Measurements from ENCODE around the gene NEBL.

Gene NEBL

DNA sequence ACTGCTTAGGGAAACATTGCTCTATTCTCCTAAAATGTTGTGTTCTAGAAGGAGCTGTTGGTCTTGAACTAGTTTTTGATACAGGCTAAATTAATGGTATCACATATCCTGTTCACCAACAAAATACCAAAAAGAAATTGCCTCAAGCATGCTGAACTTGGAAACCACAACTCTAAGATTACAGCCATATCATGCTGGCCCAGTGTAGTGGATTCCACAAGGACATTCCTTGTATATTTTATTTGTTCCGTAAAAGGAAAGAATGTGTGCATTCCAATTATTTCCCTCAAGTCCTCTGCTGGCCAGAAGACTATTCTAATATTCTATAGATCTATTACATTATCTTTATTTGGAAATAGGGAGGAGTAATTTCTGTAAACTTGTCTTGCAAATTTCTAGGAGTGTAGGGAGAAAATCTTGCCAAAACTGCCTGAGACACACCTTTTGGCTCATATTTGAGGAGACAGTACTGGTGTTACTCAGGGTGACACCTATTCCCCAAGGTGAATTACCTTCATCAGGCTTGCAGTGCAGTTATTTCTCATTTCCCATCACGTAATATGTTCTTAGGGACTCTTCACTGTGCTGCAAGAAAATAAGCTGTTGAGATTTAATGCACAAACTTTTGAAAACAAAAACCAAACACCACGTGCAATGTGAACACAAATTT lies 1.9 kb upstream of the NEBL start:
- DNase-seq: no peak

DNA sequence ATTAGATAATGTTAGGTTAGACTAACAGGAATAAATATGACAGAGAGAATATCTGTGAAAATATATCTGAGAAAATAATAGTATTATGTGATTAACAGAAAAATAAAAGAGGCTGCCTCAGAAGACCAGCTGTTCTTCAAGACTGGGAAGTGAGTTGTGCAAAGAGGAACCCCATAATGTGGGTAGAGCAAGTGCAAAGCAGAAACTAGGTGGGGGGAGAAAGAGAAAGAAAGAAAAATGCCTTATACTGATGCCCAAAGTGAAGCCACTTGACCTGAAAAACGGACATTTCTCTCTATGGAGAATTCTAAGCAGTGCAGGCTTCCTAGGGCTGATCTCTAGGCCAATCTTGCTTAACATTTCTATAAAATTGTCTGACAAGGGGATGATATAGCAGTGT lies 3.8 kb downstream of the NEBL start:
- DNase-seq: no peak

DNA sequence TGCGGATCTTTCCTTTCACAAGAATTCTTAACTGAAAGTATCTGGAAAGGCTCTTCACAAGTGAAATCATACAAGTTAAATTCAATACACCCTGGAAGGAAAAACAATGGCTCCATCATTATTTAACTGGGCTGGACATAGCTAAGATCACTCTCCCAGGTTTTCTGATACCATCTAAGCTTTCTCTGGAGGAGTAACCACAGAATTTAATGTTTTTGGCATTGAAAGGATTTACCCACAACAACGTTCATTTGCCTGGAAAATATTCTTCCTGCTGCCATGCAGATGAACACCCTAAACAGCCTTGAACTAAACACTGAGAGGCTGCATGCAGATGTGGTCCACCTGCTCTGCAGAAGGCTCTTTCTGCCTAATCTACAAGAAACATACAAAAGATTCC lies 4.3 kb downstream of the NEBL start:
- no peak for DNase-seq

DNA sequence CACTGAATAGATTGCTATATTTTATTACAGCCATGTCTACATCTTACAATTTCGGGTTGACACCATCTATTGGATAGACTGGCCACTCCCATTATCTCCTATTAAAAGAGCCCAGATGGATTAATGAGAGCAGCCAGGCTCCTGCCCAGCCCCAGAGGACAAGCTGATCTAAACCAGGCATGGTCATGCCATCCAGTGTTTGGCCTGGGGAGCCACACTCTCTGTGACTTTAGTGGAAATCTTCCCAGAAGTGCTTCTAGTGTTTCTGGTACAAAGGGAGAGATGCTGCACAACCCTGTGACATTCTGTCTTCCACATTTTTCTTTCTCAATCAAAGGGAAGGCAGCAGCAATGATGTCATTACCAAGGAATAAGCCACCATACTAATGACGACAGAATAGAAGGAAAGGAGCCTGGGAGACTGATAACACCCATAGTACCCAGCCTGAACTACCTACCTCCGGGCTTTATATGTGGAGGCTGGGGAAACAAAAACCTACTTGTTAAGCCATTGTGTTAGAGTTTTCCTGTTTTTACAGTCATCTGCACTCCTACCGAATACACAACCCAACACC lies 5.0 kb downstream of the NEBL start:
- DNase-seq: no peak

DNA sequence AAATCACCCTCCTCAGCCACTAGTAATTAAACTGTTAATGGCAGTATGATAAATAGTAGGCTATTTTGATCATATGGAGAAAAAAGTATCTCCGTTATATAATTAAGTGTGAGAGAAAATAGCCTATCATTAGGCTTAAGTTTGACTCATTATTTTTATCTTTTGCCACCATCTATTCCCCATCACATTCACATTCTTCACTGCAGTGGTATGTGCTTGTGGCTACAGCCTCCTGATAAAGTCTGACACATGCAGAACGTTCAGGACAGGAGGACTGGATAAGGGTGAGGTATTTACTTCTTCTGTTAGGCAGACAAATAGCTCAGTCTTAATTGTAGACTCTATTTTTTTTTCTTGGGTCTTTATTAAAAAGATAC lies 5.8 kb downstream of the NEBL start:
- no peak for DNase-seq

DNA sequence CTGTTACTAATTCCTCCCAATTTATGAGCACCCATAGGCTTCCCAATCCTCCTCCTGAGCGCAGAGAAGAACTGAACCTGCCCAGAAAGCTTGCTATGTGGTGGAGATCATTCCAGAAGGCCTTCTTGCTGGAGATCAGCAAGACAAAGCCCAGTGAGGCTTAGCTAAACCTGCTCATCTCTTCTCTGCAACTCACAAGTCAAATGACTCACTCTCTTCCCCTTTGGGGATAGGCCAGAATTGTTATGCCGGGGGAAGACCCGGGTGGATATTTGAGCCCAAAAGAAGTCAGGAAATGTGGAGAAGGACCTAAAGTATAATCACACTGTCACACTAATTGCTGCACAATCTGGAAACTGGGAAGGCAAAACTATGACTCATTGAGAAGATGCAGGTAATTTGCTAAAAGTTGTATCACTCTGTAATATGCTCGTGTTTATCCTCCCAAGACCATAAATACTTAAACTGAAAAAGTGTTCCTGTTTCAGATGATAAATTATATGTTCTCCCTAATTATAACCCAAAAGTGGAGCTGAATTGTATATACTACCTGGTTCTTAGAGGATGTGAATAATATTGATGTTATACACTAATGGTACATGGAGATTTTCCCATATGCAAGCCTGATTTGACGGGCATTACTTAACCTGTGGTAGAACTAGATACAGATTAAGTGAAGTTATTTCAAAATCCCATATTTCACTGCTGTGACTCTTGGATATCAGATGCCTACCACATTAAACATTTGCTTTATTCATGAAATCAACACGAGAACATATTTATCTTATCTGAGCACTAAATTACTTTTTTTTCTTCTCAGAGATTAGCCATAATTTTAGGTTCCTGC lies 6.4 kb downstream of the NEBL start:
- no peak for DNase-seq

DNA sequence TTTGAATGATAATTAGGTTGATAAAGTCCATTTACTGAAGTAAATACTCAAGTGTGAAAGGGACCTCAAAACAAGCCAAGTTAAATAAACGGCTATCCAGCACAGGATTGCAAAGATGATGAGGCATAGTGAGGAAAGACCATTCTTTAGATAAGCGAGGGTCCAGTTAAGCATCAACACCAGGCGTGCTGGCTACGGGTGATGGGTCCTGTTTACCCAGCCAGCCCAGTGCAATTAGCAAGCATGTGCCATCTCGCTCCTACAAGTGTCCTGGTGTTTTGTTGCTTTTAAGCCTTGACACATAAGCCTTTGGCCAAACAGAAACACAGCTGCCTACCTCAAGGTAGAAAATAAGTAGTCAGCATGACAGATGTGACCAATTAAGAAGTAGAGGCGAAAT lies 7.1 kb downstream of the NEBL start:
- DNase-seq: peak; percentile 23 to 79

DNA sequence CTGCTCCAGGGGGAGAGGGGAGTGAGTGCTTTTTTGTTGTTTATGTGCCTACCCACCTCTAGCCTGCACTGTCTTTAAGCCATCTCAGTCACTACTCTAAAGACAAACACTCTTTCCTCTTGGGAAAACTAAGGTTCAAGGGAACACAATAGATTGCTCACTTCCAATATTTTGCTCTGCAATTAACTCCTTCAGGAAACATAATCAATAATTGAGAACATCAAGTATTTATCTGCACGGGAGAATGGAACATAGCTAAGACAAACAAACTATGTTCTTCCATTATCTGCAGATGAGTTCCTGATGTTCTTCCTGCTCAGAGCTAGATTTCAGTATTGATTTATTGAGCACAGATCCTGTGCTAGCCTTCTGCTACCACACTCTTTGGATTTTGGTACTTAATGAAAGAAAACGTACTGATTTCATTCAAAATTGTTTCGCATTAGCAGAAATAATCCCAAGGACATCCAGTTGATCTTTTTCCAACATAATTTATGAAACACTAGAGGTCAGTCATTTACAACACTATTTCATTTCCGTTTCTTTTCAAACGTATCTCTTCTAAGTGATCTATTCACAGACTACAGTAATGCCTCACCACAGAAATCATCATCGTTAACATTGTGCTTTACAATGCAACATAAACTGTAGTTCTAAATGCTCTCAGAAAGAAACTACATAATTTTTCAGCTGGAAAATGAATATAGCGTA lies 8.3 kb downstream of the NEBL start:
- DNase-seq: peak in 1 of 2 experiments; percentile 6

DNA sequence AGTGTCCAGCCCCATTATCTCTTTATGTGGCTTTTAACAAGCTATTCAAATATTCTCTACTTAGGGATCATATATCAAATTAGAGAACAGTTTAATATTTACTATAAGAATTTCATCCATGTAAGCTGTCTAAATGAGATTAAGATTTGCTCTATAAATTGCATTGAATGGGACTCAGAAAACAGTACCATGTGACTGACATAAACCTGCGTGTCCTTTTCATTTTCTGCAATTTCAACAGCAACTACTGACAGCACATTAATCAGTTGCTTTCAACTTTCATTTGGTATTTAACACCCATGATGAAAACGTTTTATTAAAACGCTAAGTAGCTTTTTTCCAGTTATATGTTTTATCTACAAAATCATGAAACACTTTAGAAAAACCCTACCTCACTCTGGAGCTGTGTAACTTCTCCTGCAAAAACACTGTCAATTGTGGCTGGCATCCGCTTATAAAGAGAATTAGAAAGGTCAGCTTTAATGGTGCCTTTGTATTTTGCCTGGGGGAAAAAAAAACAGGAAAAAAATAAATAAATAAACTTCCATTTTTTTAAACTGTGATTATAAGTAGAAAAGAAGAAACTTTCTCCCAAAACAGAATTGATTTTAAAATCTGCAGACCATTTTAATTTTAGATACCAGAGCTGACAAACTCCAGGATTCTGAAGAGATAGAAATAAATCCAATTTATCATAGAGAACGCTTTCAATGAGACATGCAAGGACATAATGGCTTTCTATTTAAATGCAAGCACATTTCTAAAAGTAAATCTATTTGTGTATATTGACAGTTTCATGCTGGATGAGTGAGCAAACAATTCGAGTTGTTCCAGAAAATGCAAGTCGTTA lies 9.2 kb downstream of the NEBL start:
- peak in 1 of 2 experiments; percentile 6 for DNase-seq

DNA sequence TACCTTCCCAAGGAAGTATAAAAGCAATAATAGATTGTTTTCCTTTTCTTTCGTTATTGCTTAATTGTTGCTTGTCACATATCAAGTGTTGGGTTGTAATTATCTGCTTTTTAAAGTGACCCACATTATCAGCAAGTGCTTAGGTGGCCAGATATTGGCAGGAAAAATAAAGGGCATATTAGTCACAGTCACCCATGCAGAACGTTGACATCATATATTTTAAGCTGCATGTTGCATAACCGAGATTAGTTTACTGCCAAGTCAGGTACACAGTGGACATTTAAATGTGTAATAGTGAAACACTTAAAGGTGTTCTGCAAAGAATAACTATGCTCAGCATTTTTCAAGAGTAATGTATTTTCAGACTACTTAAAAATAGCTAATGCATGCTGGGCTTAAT lies 11.4 kb downstream of the NEBL start:
- peak; percentile 20 to 71 for DNase-seq

DNA sequence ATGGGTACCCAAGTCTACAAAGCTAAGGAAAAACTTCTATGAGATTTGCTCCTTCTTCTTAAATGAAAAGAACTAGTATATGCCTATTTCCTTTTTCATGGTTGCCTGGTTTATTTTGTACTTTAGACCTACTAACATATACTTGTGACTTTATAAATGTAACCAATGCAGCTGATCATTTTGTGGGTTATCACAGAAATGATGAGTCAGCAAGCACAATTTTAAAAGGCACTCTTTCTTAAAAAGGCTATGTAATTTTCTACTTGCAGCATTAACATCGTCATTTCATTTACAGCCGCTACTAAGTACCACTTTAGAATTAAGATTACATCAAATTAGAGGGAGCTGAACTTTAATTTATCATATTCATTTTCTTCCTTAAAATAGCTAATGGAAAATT lies 13.6 kb downstream of the NEBL start:
- DNase-seq: no peak

DNA sequence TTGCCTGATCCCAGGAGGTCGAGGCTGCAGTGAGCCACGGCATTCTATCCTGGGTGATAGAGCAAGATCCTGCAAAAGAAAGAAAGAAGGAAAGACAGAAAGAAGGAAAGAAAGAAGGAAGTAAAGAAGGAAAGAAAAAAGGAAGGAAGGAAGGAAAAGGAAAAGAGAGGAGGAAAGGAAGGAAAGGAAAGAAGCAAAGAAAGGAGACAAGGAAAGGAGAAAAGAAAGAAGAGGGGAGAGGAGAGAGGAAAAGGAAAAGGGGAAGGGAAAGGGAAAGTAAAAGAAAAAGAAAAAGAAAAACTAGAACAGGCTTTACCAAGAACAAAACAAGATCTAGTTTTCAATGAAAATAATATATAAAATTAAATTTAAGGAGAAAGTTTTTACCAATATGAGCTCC lies 15.0 kb downstream of the NEBL start:
- no peak for DNase-seq

DNA sequence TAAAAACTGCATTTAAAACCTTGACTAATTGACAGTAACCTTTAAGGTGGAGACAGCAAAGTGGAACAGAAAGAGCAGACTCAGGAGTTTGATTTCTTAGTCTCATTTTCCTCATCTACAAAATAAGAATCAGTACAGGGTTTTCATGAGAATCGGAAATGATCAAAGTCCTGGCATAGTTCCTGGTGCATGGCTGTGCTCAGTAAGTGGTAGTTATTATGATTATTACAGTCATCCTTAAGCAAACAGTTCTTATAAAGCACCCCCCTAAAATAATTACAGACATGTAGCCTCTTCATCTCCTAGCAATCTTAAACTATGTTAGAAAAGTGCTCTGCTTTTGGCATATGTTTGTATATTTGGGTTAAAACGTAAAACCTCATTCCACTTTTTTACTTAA lies 18.0 kb downstream of the NEBL start:
- peak; percentile 10 to 58 for DNase-seq

DNA sequence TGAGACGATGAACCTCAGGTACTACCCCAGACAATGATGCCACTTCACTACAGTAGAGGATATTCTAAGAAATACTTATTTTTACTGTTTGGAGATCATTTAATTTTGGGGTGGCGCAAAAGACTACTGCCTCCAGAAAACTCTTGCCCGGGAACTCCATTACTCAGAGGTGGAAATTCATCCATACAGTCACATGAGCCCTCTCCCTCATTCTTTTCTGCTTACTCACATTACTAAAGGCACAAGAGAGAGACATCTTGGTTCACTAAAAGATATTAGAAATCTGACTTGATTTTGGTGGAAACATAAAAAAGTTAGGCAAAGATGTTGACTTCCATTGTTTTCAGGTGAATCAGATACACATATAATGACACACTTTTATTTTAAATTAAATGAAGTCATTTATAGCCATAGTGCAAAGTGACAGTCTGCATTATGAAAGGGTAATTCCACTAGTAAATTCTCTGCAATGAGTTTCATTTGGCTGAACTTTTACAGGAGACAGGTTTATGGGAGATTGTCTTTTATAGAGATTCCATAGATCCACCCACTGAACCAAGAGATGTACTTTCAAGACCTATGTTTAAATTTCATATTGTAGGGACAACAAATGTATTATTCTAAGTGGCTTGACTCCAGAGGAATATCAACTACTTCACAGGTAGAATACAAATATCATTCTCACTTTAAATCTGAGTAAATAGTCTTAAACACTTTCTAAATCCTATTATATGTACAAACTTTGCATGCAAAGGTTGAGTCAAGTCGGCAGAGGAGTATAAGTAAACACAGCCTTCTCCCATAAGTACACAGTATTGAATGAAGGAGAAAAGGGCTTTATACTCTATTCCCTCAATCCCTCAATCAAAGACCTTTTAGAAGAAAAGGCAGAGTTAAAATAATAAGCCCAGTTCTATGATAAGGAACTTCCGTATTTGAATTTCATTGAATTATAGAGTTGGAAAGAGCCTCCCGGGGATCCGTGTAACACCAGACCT lies 18.8 kb downstream of the NEBL start:
- DNase-seq: no peak

DNA sequence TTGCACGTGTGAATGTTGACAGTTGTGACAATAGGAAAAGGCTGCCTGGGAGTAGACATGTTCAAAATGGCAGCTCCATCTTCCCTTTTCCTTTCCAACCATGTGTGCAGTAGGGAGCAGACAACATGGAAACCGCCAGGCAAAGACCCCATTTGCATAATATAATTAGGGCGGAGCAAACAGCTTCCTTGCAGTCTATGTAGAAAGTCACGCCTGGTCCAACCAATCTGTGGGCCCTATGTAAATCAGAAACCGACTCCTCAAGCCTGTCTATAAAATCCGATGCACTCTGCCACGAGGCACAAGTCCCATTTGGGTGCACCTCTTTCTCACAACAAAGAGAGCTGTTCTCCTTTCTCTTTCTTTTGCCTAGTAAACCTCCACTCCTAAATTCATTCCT lies 19.6 kb downstream of the NEBL start:
- no peak for DNase-seq

DNA sequence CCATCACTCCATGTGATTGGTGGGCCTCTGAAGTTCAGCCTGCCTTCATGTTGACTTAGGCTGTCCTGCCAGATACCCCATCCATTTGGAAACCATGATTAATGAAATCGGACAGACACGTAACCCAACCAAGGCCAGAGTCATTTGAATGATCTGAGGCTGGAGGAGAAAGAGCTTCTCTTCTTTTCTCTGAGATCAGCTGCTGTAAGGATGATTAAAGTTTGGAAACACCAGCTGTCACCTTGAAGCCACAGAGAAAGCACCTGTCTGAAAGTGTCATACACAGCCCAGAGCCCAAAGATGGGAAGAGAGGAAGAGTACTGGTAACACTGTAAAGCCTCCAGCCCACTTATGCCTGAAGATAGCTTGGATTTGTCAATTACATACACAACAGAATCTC lies 22.9 kb downstream of the NEBL start:
- no peak for DNase-seq

DNA sequence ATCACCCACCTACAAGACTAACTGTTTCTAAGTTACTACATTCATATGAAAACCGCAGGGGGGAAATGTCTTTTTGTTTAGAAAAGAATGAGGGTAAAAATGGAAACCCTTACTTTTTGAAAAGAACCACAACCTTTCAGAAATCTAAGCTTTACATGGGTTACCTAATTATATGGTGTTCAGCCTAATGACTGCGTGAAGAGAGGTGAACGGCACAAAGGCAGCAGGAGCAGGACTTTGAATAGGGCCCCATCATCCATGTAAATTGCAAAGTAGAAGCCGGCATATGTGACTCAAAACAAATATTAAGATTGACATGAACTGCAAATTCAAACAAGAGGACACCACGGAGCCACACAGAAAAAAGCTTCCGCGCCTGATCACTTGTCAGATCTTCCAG lies 25.1 kb downstream of the NEBL start:
- peak; percentile 82 to 94 for DNase-seq

DNA sequence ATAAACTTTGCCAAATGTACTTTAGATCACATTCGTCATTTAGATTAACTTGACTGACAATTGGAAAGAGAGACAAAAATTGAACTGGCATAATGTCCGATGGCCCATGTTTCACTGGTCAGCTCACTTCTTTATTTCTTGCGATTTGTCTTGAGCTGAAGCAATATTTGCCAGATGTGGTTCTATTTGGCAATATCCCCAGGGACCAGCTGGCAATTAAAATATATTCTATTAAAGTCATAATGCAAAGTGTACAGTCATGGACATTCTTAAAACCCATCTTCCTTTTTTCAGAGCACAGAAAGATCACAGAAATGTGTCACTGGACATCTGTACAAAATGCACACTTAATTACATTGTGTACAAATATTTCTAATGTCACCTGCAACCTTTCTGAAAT lies 26.3 kb downstream of the NEBL start:
- DNase-seq: no peak

DNA sequence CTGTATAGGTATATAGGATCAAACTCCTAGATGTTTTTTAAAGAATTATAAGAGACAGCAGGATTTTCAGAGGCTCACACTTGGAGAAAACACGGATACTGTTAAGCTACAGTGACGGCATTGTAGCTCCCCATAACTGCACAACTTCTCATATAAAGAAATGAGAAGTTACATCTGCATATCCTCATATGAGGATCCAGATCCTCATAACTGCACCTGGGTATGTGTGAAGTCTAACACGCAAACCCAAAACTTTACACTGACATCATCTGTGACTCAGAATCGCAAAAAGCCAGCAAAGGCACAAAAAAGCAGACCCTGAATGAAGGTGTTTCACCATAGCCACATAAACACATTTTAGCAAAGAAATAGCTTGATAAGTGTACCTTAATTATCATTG lies 34.1 kb downstream of the NEBL start:
- no peak for DNase-seq

DNA sequence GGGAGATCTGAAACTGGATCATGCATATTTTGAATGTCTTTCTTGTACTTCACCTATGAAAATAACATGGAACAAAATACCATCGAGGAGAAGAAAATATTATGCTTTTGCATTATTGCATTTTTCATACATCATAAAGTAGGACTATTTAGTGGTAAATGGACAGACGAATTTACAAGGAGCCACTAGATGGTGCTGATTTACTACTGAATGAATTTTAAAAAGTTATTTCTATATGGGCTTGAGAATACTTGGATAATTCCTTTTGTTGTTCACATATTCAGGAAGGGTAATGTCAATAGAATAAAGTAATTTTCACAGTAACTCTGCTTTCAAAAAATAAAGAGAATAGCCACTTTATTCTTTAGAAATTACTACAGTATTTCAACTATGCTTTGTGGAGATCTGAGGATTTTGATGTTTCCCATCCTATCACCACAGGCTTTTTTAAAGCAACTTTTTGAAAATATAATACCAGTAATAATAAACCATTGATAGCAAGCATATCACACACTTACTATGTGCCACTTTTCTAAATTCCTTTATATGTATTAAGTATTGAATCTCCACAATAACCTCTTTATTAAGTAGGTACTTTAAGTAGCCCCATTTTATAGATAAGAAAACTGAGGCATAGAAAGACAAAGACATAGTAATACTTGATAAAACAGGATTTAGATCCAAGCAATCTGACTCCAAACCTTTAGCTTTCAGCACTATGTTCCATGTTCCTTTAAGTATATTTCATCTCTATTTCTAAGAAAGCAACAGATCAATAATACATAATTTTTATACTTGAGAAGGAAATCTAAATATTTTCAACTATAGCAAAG lies 38.6 kb downstream of the NEBL start:
- DNase-seq: peak in 1 of 2 experiments; percentile 20
